ENCODE results near the gene SEMA4C.

The SEMA4C gene

DNA sequence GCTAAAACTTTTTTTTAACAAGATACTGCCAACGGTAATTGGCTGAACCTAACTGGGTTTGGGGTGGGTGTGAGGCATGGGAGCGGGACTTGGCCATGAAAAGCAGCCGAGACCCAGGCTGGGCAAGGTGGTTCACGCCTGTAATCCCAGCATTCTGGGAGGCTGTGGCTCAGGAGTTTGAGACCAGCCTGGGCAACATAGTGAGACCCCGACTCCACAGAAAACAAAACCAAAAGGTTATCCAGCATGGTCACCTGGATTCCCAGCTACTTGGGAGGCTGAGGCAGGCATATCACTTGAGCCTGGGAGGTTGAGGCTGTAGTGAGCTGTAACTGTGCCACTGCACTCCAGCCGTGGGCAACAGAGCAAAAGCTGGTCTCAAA is 11.0 kb upstream of the SEMA4C start:
- no peak for DNase-seq

GRCh38 chr2:96879545-96880040 is 9.7 kb upstream of the SEMA4C start:
- no peak for DNase-seq

DNA sequence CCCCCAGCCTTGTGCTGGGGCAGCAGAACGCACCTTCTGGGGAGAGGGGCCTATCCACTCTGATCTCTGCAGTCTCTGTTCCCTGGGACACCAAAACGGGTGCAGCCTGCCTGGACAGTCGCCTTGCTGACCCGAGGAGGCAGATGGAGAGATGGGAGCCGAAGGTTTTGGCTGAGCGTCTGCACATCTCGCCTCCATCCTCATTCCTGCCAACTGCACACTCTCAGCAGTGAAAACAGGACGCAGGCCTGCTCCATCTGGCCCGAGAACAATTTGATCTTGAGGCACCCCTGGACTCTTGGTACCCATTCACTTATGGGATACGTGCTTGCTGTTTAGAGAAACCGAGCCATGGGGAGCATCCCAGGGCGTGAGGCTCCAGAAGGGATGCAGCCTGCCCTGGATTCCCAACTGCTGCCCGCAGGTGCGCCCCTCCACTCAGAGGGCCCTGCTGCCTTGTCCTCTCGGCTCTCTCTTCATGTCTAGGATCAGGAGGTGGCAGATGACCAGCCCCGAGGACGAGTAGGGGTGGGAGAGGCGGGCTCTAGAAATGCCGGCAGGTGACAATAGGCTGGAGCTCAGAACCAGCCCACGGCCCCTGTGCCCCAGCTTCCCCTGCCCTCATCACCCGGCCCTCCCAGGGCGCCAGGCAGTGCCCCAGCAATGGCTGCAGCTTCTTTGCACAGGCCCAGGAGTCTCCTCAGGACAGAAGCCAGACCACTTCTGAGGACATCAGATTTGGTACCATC is 9.1 kb upstream of the SEMA4C start:
- DNase-seq = no peak

DNA sequence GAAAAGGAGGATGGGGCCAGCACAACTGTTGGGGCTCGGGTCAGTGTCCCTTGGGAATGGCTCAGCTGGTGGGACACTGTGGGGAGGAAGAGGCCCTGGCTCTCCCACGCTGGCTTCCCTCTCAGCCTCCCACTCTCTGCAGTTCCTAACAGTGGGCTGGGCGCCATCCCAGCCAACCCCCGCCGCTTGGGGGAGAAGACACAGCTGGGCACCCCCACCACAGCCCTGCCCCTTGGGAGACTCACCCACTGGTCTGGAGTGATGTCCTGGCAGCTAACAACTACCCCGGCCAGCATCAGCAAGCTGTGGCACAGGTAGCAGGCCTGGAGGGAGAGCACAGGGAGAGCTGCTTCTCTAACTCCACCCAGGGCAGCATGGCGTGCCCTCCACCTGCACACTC is 8.3 kb upstream of the SEMA4C start:
- no peak for DNase-seq

DNA sequence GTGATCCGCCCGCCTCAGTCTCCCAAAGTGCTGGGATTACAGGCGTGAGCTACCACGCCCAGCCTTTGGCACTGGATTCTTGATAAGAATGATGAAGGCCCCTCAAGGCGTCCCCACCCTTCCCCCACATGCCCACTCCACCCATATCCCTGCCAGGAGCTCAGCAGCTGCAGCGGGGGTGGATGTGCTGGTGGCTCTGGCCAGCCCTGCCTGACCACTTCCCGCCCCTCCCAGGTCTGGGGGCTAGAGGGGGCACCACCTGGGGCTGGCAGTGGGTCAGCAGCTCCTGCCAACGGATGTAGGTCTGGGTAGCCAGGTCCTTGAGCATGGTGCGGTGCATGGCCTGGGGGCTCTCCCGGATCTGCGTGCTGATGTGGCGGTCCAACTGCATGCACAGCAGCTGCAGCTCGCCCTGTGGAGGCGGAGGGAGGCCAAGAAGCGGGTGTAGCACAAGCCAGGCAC is 7.8 kb upstream of the SEMA4C start:
- DNase-seq = no peak

DNA sequence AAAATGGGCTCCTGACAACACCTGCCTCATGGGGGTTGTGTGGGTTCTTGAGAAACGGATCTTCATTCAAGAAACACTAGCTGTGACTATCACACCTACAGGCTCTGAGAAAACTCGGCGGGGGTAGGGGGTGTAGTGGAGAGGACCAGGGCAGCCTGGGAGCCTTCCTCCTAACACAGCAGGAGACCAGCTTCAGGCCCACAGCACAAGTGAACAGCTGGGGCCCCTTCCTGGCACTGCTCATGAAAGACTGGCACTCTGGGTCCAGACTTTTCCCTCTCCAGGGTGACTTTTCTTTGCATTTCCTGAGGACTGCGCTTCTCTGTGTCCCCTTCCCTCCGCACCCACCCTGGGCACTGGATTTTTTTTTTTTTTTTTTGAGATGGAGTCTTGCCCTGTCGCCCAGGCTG is 7.2 kb upstream of the SEMA4C start:
- no peak for DNase-seq

- DNase-seq = no peak
These were observed 6.6 kb upstream of the SEMA4C start for GRCh38 chr2:96876269-96877041.

GRCh38 chr2:96875498-96876268 is 5.8 kb upstream of the SEMA4C start:
- DNase-seq = no peak

GRCh38 chr2:96874198-96874831 is 4.4 kb upstream of the SEMA4C start:
- DNase-seq = no peak

- DNase-seq = no peak
These were observed 3.8 kb upstream of the SEMA4C start for GRCh38 chr2:96873651-96874096.

DNA sequence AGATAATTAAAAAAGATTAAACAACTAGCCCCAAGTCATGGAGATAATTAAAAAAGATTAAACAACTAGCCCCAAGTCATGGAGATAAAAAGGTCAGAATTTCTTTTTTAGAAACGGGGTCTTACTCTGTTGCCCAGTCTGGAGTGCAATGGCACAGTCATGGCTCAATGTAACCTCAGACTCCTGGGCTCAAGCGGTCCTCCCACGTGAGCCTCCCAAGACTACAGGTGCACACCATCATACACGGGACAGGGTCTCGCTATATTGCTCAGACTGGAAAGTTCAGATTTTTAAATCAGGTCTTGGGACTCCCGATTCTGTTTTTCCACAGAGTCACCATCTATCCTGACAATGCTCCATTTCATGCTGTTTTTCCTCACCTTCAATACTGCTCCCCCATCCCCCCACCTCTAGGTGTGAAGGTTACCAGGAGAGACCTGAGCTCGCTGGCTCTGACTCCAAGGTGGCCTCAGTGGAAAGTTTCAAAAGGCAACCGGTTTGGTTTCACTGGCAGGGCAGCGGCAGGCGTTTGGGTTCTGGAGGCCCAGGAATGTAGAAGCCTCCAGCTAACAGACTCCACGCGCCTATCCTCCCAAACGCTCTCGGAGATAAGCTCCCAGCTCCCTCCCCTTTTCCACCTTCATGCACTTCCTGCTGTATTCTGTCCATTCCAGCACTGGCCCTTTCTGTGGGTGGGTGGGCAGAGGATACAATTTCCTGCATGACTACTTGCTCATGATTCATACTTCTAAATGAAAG is 2.9 kb upstream of the SEMA4C start:
- DNase-seq = no peak

DNA sequence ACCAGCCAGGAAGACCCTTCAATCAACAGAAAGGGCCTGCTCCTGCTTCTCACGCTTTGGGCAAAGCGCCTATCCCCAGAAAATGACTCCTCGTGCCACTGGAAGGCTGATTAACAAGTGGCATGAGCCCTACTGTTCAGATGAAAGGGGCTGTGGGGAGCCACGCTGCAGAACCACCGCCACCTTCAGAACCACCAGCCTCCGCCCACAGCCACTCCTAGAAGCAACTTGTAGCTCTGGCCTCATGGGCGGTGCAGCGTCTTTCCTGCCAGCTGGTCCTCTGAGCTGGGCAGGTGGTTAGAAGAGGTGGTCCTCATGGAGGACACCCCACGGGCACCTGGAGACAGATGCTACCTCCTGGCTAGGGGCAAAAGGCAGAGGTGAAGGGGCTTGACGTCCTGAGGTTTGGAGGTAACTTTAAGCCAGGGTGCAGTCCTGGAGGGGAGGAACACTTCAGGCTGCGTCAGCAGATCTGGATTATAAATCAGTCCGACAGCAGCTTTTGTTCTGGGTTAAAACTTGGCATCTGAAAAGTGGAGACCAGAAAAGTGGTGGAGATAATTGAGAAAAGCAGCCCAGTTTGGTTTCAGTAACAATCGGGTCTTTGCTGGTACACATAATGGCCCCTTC is 861 bp upstream of the SEMA4C start:
- no peak for DNase-seq

GRCh38 chr2:96869281-96869821 is 529 bp downstream of the SEMA4C start:
- no peak for DNase-seq

- DNase-seq = peak; percentile 42
These were observed 1.2 kb downstream of the SEMA4C start for GRCh38 chr2:96868555-96869280.

GRCh38 chr2:96867756-96868554 is 1.9 kb downstream of the SEMA4C start:
- DNase-seq = no peak

- no peak for DNase-seq
These were observed 2.7 kb downstream of the SEMA4C start for GRCh38 chr2:96866986-96867755.

GRCh38 chr2:96866586-96866985 is 3.3 kb downstream of the SEMA4C start:
- no peak for DNase-seq

DNA sequence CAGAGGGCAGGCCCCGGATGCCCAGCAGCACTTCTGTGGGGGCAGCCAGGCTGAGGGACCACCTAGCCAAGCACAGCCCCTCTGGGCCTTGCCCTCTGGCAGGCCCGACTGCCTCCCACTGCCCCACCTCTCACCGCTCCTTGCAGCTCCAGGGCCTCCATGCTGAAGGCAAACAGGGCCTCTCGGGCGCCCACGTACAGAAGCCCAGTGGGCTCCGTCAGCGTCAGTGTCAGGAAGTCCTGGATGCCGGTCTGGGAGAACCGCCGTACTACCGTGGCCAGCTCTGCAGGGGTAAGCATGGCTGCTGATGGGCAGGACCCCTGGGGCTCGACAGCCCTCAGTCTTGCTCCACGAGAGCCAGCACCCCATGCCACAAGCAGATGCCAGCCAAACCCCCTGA is 3.7 kb downstream of the SEMA4C start:
- no peak for DNase-seq

GRCh38 chr2:96865654-96866053 is 4.2 kb downstream of the SEMA4C start:
- no peak for DNase-seq

All from NCI-H2171 (cell line).